Karpas-422 (cell line): ENCODE measurements around the gene SMARCD3. TPM values are rescaled to one million over a fixed set of nuclear protein-coding genes. Genes with fewer than 3 reads are reported as not detected.

Experiments used
- DNase-seq: peaks from one replicate; pipeline ENCODE4 v3.0.0-alpha.2; 2015
- H2AFZ ChIP-seq: fragments of 200-600 bp; sonication (generic); 2 replicates; pipeline ENCODE4 v1.6.1; 2014; ENCODE audit warnings: antibody characterized with exemption, low read length, mixed read lengths
- H3K27ac ChIP-seq: fragments of 200-600 bp; sonication (generic); 2 replicates; pipeline ENCODE4 v1.5.1; 2014; ENCODE audit warnings: mild to moderate bottlenecking, low read length, moderate library complexity
- H3K27me3 ChIP-seq: fragments of 200-600 bp; sonication (generic); 2 replicates; pipeline ENCODE4 v1.6.1; 2014; ENCODE audit warnings: low read length, mixed read lengths
- H3K36me3 ChIP-seq: fragments of 200-600 bp; sonication (generic); 2 replicates; pipeline ENCODE4 v1.6.1; 2014; ENCODE audit warnings: low read length, mixed read lengths; ENCODE audit not compliant: insufficient read depth
- H3K4me1 ChIP-seq: fragments of 200-600 bp; sonication (generic); 2 replicates; pipeline ENCODE4 v1.6.1; 2014; ENCODE audit warnings: mild to moderate bottlenecking, low read length, mixed read lengths
- H3K4me2 ChIP-seq: fragments of 200-600 bp; sonication (generic); 2 replicates; pipeline ENCODE4 v1.6.1; 2014; ENCODE audit warnings: low read length, low read depth, mild to moderate bottlenecking; ENCODE audit not compliant: poor library complexity, severe bottlenecking
- H3K4me3 ChIP-seq: fragments of 200-600 bp; sonication (generic); 2 replicates; pipeline ENCODE4 v1.5.1; 2014; ENCODE audit warnings: mild to moderate bottlenecking, antibody characterized with exemption, low read length, mixed read lengths
- H3K79me2 ChIP-seq: fragments of 200-600 bp; sonication (generic); 2 replicates; pipeline ENCODE4 v1.6.1; 2014; ENCODE audit warnings: mild to moderate bottlenecking, low read length, mixed read lengths
- H3K9ac ChIP-seq: fragments of 200-600 bp; sonication (generic); 2 replicates; pipeline ENCODE4 v1.6.0; 2014; ENCODE audit warnings: low read length
- H3K9me2 ChIP-seq: fragments of 200-600 bp; sonication (generic), shearing (Covaris generic); replicated peaks from 2 replicates; pipeline ENCODE4 v1.6.0; 2014; ENCODE audit warnings: mild to moderate bottlenecking, low read length, moderate library complexity; ENCODE audit not compliant: insufficient read depth
- H3K9me3 ChIP-seq: fragments of 300-700, 200-600 bp; sonication (generic); 2 replicates; pipeline ENCODE4 v1.6.1; 2014; ENCODE audit warnings: low read length, mixed read lengths
- H4K20me1 ChIP-seq: fragments of 200-600 bp; sonication (generic); 2 replicates; pipeline ENCODE4 v1.6.1; 2014; ENCODE audit warnings: mild to moderate bottlenecking, antibody characterized with exemption, low read length, low read depth; ENCODE audit not compliant: insufficient read depth
- total RNA-seq: library from RNA; depleted of rRNA; stranded (reverse); fragments of >200 nt; shearing (Covaris generic); gene quantifications from 2 replicates; pipeline ENCODE4 v1.2.3, GENCODE V29; 2014; ENCODE audit warnings: low replicate concordance

SMARCD3 gene
- total RNA-seq, 1 experiment from 2014 or later = 3.2 TPM

- Histone ChIP-seq H4K20me1 (no peaks in the 10 kb centered on the region), H3K36me3 (no peaks in the 10 kb centered on the region), H3K9ac (no peak overlapping the region), H3K4me2 (no peak overlapping the region), H3K9me2 (no peaks in the 10 kb centered on the region), H3K79me2 (no peaks in the 10 kb centered on the region), H3K4me1 (peaks cover 14% of the 10 kb centered on the region), H3K27me3 (no peaks in the 10 kb centered on the region), H3K27ac (no peak overlapping the region), H3K4me3 (no peak overlapping the region), H3K9me3 (no peaks in the 10 kb centered on the region), H2AFZ (no peak overlapping the region)
- no peak for DNase-seq
Observed at GRCh38 chr7:151252961-151253711, 4.6 kb upstream of the SMARCD3 start.

GRCh38 chr7:151252561-151252835 lies 4.0 kb upstream of the SMARCD3 start:
- no peak overlapping the region for H3K27ac ChIP-seq
- no peaks in the 10 kb centered on the region for H3K27me3 ChIP-seq
- H2AFZ ChIP-seq = no peak overlapping the region
- no peaks in the 10 kb centered on the region for H4K20me1 ChIP-seq
- no peak overlapping the region for H3K4me2 ChIP-seq
- H3K79me2 ChIP-seq = no peaks in the 10 kb centered on the region
- H3K9ac ChIP-seq = no peak overlapping the region
- no peaks in the 10 kb centered on the region for H3K9me2 ChIP-seq
- no peaks in the 10 kb centered on the region for H3K36me3 ChIP-seq
- DNase-seq = no peak
- H3K4me3 ChIP-seq = no peak overlapping the region
- no peaks in the 10 kb centered on the region for H3K9me3 ChIP-seq
- H3K4me1 ChIP-seq = peaks cover 15% of the 10 kb centered on the region

GRCh38 chr7:151251689-151252560 lies 3.4 kb upstream of the SMARCD3 start:
- H3K4me3 ChIP-seq = peak overlapping the region; percentile 14; the same call in 1 of the 2 replicates

GRCh38 chr7:151251328-151251688 lies 2.8 kb upstream of the SMARCD3 start:
- Histone ChIP-seq H3K27ac (no peak overlapping the region), H3K9me3 (no peaks in the 10 kb centered on the region), H3K79me2 (no peaks in the 10 kb centered on the region), H3K4me2 (peak overlapping the region; percentile 45), H3K4me1 (peaks cover 15% of the 10 kb centered on the region), H3K9ac (peak overlapping the region; percentile 33; the same call in 1 of the 2 replicates), H2AFZ (no peak overlapping the region), H4K20me1 (no peaks in the 10 kb centered on the region; the same call in 1 of the 2 replicates), H3K36me3 (no peaks in the 10 kb centered on the region), H3K4me3 (peak overlapping the region; percentile 14; the same call in 1 of the 2 replicates), H3K27me3 (no peaks in the 10 kb centered on the region), H3K9me2 (no peaks in the 10 kb centered on the region)
- DNase-seq = no peak

More at GRCh38 chr7:151251689-151252560, 3.4 kb upstream of the SMARCD3 start:
- no peak overlapping the region for H2AFZ ChIP-seq
- H3K79me2 ChIP-seq = no peaks in the 10 kb centered on the region
- no peaks in the 10 kb centered on the region; the same call in 1 of the 2 replicates for H4K20me1 ChIP-seq
- H3K9ac ChIP-seq = peak overlapping the region; percentile 33; the same call in 1 of the 2 replicates
- peak overlapping the region; percentile 45 for H3K4me2 ChIP-seq
- H3K27ac ChIP-seq = no peak overlapping the region
- H3K9me2 ChIP-seq = no peaks in the 10 kb centered on the region
- no peaks in the 10 kb centered on the region for H3K9me3 ChIP-seq
- H3K27me3 ChIP-seq = no peaks in the 10 kb centered on the region
- peaks cover 15% of the 10 kb centered on the region for H3K4me1 ChIP-seq
- DNase-seq = no peak
- no peaks in the 10 kb centered on the region for H3K36me3 ChIP-seq

GRCh38 chr7:151250181-151251132 lies 2.0 kb upstream of the SMARCD3 start:
- H3K9ac ChIP-seq = no peak overlapping the region
- no peaks in the 10 kb centered on the region for H3K27me3 ChIP-seq
- H3K4me1 ChIP-seq = peaks cover 15% of the 10 kb centered on the region
- H4K20me1 ChIP-seq = no peaks in the 10 kb centered on the region; the same call in 1 of the 2 replicates
- H3K9me2 ChIP-seq = no peaks in the 10 kb centered on the region
- H3K27ac ChIP-seq = no peak overlapping the region
- DNase-seq = no peak
- no peak overlapping the region for H2AFZ ChIP-seq
- no peaks in the 10 kb centered on the region for H3K36me3 ChIP-seq
- H3K4me2 ChIP-seq = no peak overlapping the region
- H3K79me2 ChIP-seq = no peaks in the 10 kb centered on the region
- H3K9me3 ChIP-seq = no peaks in the 10 kb centered on the region
- H3K4me3 ChIP-seq = no peak overlapping the region

GRCh38 chr7:151249732-151250072 lies 1.2 kb upstream of the SMARCD3 start:
- Histone ChIP-seq H3K27ac (no peak overlapping the region), H2AFZ (no peak overlapping the region), H3K4me1 (peaks cover 21% of the 10 kb centered on the region), H3K27me3 (no peaks in the 10 kb centered on the region), H3K36me3 (no peaks in the 10 kb centered on the region), H3K9me2 (no peaks in the 10 kb centered on the region), H3K4me2 (peak overlapping the region; percentile 43), H3K9me3 (no peaks in the 10 kb centered on the region), H4K20me1 (no peaks in the 10 kb centered on the region; the same call in 1 of the 2 replicates), H3K79me2 (no peaks in the 10 kb centered on the region), H3K4me3 (no peak overlapping the region), H3K9ac (no peak overlapping the region)
- DNase-seq = no peak

- Histone ChIP-seq H3K4me2 (peak overlapping the region; percentile 43), H3K4me1 (peaks cover 22% of the 10 kb centered on the region), H3K27me3 (no peaks in the 10 kb centered on the region), H3K79me2 (no peaks in the 10 kb centered on the region), H3K27ac (no peak overlapping the region), H3K9me2 (no peaks in the 10 kb centered on the region), H3K4me3 (peak overlapping the region; percentile 31; the same call in 1 of the 2 replicates), H3K9ac (no peak overlapping the region), H4K20me1 (no peaks in the 10 kb centered on the region; the same call in 1 of the 2 replicates), H3K9me3 (no peaks in the 10 kb centered on the region), H2AFZ (peak overlapping the region; percentile 34; the same call in 1 of the 2 replicates), H3K36me3 (no peaks in the 10 kb centered on the region)
- no peak for DNase-seq
Observed at GRCh38 chr7:151249034-151249731, 689 bp upstream of the SMARCD3 start.
